Nephron (organoid): ENCODE results near the gene DIP2A.
"Not testable (repeated sequence)": the region's sequence is repeated elsewhere in the genome, so short reads cannot be mapped to it uniquely, and the experiment has no call there.

Source experiments
- H3K27ac Mint-ChIP-seq, 3 experiments: 2 replicates each; pipeline ENCODE4 v1.8.0; 2020; ENCODE audit warnings: mixed read lengths in 3 of 3, mild to moderate bottlenecking in 2 of 3, moderate library complexity in 1 of 3
- H3K27me3 Mint-ChIP-seq: 2 replicates; pipeline ENCODE4 v1.8.0; 2021; ENCODE audit warnings: low read depth, mild to moderate bottlenecking, moderate library complexity, mixed read lengths
- H3K36me3 Mint-ChIP-seq: 2 replicates; pipeline ENCODE4 v1.8.0; 2020; ENCODE audit warnings: low read depth, mixed read lengths
- H3K4me1 Mint-ChIP-seq: 2 replicates; pipeline ENCODE4 v1.8.0; 2020; ENCODE audit warnings: mixed read lengths
- H3K4me3 Mint-ChIP-seq, 3 experiments: 2 replicates each; pipeline ENCODE4 v1.8.0; 2020; ENCODE audit warnings: mild to moderate bottlenecking in 3 of 3, mixed read lengths in 3 of 3, moderate library complexity in 2 of 3
- H3K9me3 Mint-ChIP-seq: 2 replicates; pipeline ENCODE4 v1.8.0; 2020; ENCODE audit warnings: mixed read lengths
- CTCF ChIP-seq, 3 experiments: fragments of 200-600 bp; sonication (generic); IDR thresholded peaks; one replicate each; pipeline ENCODE4 v1.5.0; 2021; ENCODE audit warnings: antibody characterized with exemption in 3 of 3; ENCODE audit not compliant: unreplicated experiment in 3 of 3

Gene DIP2A

DNA sequence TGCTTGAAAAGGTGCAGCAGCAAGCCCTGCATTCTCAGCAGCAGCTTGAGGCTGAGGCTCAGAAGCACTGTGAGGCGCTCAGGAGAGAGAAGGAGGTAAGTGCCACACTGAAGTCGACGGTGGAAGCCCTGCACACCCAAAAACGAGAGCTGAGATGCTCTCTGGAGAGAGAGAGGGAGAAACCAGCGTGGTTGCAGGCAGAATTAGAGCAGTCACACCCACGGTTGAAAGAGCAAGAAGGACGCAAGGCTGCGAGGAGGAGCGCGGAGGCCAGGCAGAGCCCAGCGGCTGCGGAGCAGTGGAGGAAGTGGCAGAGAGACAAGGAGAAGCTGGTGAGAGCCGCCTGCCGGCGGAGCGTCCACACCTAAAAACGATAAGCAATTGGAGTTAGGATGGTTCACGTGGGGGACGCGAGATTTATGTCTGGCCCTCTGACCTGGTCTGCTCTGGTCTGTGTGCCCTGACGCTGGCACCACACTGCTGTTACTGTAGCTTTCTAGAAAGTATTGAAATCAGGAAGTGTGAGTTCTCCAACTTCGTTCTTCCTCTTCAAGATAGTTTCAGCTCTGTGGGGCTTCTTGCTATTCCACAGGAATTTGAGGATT, 26.7 kb upstream of the DIP2A start:
- Mint-ChIP-seq H3K36me3 (peaks cover 39% of the 10 kb centered on the region), H3K9me3 (no peaks in the 10 kb centered on the region), H3K27me3 (no peaks in the 10 kb centered on the region), H3K4me1 (peaks cover 3% of the 10 kb centered on the region), H3K4me3 (no peak overlapping the region), H3K27ac (no peak overlapping the region)
- TF ChIP-seq CTCF (IDR thresholded peaks at IDR 0.05; ENCODE audit: unreplicated experiment in 3 of 3): no peak

- H3K36me3 Mint-ChIP-seq: peaks cover 46% of the 10 kb centered on the region
- H3K9me3 Mint-ChIP-seq, H3K4me3 Mint-ChIP-seq, H3K27me3 Mint-ChIP-seq, H3K27ac Mint-ChIP-seq, H3K4me1 Mint-ChIP-seq: not testable (repeated sequence)
Measured at GRCh38 chr21:46433116-46433515, 25.6 kb upstream of the DIP2A start.

DNA sequence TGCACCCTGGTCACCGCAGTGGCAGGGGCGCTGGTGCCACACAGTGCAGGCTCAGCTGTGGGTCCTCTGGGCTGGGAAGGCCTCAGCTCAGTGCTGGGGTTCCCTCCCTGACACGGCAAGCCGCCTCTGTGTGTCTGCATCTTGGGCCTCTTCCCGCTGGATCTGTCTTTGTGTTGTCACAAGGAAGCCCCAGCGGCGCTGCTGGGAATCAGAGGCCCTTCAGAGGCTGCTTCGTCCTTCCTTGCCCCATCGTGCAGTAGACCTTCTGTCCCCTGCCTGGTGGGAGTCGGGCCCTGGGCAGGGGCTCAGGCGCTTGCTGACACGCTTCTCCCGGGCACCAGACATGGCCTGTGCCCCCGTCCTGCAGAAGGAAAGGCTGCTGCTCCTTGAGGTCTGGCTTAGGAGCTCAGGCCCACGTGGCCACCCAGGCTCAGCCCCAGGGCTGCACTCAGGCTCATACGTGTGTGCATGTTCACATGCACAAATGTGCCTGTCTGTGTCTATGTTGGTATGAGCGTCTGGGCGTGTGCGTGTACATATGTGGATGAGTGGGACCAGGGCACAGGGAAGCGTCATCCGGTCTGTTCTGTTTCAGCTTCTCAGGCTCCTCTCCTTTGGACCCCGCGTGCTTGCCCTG, 24.3 kb upstream of the DIP2A start:
- H3K36me3 Mint-ChIP-seq: peaks cover 56% of the 10 kb centered on the region
- no peaks in the 10 kb centered on the region for H3K27me3 Mint-ChIP-seq
- no peak overlapping the region for H3K4me3 Mint-ChIP-seq

GRCh38 chr21:46435786-46436227, 22.9 kb upstream of the DIP2A start:
- Mint-ChIP-seq H3K36me3 (peaks cover 64% of the 10 kb centered on the region), H3K4me3 (no peak overlapping the region), H3K27ac (no peak overlapping the region), H3K4me1 (no peaks in the 10 kb centered on the region), H3K27me3 (no peaks in the 10 kb centered on the region), H3K9me3 (no peaks in the 10 kb centered on the region)
- no peak for TF ChIP-seq CTCF (IDR thresholded peaks at IDR 0.05; ENCODE audit: unreplicated experiment in 3 of 3)

More for the DNA sequence above, 24.3 kb upstream of the DIP2A start:
- Mint-ChIP-seq H3K9me3 (no peaks in the 10 kb centered on the region), H3K27ac (no peak overlapping the region), H3K4me1 (no peaks in the 10 kb centered on the region)
- no peak for TF ChIP-seq CTCF (IDR thresholded peaks at IDR 0.05; ENCODE audit: unreplicated experiment in 3 of 3)

GRCh38 chr21:46436621-46437020, 22.1 kb upstream of the DIP2A start:
- Mint-ChIP-seq H3K4me3 (no peak overlapping the region), H3K27me3 (no peaks in the 10 kb centered on the region), H3K36me3 (peaks cover 64% of the 10 kb centered on the region), H3K27ac (no peak overlapping the region), H3K4me1 (no peaks in the 10 kb centered on the region), H3K9me3 (no peaks in the 10 kb centered on the region)
- TF ChIP-seq CTCF (IDR thresholded peaks at IDR 0.05; ENCODE audit: unreplicated experiment in 3 of 3): no peak

DNA sequence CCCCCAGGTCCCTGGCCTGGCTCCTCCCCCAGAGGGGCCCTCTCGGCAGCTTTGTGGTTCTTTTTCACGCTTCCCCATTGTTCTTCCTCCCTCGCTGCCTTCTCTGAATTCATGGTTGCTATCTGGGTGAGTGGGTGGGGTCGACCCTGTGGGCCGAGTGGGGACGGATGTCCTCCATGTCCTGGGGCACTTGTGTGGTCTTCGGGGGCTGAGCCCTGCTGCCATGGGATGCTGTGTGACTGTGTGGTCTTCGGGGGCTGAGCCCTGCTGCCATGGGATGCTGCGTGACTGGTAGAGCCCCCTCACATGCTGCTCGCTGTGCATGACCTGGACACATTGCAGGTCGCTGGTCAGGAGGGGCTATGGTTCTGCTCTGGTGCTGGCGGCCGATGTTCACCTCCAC, 21.6 kb upstream of the DIP2A start:
- Mint-ChIP-seq H3K9me3 (no peaks in the 10 kb centered on the region), H3K27ac (no peak overlapping the region), H3K27me3 (no peaks in the 10 kb centered on the region), H3K36me3 (peaks cover 60% of the 10 kb centered on the region), H3K4me3 (no peak overlapping the region), H3K4me1 (no peaks in the 10 kb centered on the region)
- no peak for TF ChIP-seq CTCF (IDR thresholded peaks at IDR 0.05; ENCODE audit: unreplicated experiment in 3 of 3)
